HEK293 (cell line): ENCODE data around the gene OVCH1.

Source experiments
- CTCF ChIP-seq: fragments of 450-650 bp; formaldehyde crosslinking; IDR thresholded peaks from 2 replicates; pipeline ENCODE4 v1.5.1; 2016; ENCODE audit warnings: missing biosample characterization, missing genetic modification characterization
- PRDM1 ChIP-seq: fragments of 450-650 bp; formaldehyde crosslinking; IDR thresholded peaks from 2 replicates; pipeline ENCODE4; 2016; ENCODE audit warnings: missing biosample characterization, missing genetic modification characterization
- REST ChIP-seq: fragments of 450-650 bp; formaldehyde crosslinking; IDR thresholded peaks from 2 replicates; pipeline ENCODE4 v1.5.1; 2016; ENCODE audit warnings: missing biosample characterization, missing genetic modification characterization
- SP2 ChIP-seq: fragments of 450-650 bp; formaldehyde crosslinking; IDR thresholded peaks from 2 replicates; pipeline ENCODE4 v1.5.1; 2016; ENCODE audit warnings: missing biosample characterization, missing genetic modification characterization
- ZNF121 ChIP-seq: fragments of 450-650 bp; formaldehyde crosslinking; IDR thresholded peaks from 2 replicates; pipeline ENCODE4 v1.5.1; 2016; ENCODE audit warnings: missing biosample characterization, missing genetic modification characterization
- ZNF23 ChIP-seq: fragments of 450-650 bp; formaldehyde crosslinking; IDR thresholded peaks from 2 replicates; pipeline ENCODE4 v1.5.1; 2016; ENCODE audit warnings: missing biosample characterization, missing genetic modification characterization, borderline replicate concordance
- ZNF274 ChIP-seq, 2 experiments: fragments of 200-500 bp in 1 of 2; fragments of 450-650 bp in 1 of 2; sonication (Bioruptor generic) in 1 of 2; formaldehyde crosslinking in 1 of 2; IDR thresholded peaks; 2 replicates each; pipeline versions ENCODE4 v1.5.1 to v1.6.1; 2014 to 2016; ENCODE audit warnings: borderline replicate concordance in 1 of 2, inconsistent platforms in 1 of 2, low read length in 1 of 2, missing biosample characterization in 1 of 2, missing genetic modification characterization in 1 of 2
- ZNF549 ChIP-seq: fragments of 450-650 bp; IDR thresholded peaks from 2 replicates; pipeline ENCODE4 v1.5.1; 2018; ENCODE audit warnings: missing biosample characterization, missing genetic modification characterization, mild to moderate bottlenecking, inconsistent platforms, moderate library complexity
- ZNF692 ChIP-seq: fragments of 450-650 bp; formaldehyde crosslinking; IDR thresholded peaks from 2 replicates; pipeline ENCODE4 v1.5.1; 2016; ENCODE audit warnings: missing biosample characterization, missing genetic modification characterization
- TF ChIP-seq, protein P1 (sequence below): fragments of 450-650 bp; formaldehyde crosslinking; IDR thresholded peaks from 2 replicates; pipeline ENCODE4 v1.5.1; 2016; ENCODE audit warnings: missing biosample characterization, missing genetic modification characterization, borderline replicate concordance

DNA sequence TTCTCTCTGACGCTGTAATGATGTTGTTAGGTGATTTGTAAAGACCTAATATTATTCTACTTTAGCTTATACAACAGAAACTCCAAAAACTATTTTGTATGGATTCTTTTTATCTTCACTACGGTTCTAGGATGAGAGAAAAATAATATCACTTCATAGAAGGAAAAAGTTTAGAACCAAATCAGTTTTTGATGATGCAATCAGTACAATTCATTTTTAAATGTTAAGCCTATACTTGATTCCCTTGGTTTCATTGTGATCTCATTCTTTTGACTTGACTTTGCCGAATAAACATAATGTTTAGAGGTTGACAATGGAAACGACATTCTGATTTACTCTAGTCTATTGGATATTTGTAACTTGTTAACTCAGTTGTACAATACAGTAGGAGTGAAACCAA lies 91.9 kb downstream of the OVCH1 start:
- TF ChIP-seq PRDM1 (no peak), ZNF692 (tag by site-specific recombination) (no peak), ZNF549 (tag by site-specific recombination) (no peak), REST (tag by site-specific recombination) (no peak), ZNF23 (no peak), ZNF121 (tag by site-specific recombination) (no peak), CTCF (tag by site-specific recombination) (no peak), ZNF274 (IDR thresholded peaks at IDR 0.05; ENCODE audit: low read length) (no peak), ZNF274 (tag by site-specific recombination; IDR thresholded peaks at IDR 0.05; ENCODE audit: borderline replicate concordance) (no peak), SP2 (tag by site-specific recombination) (no peak)
- TF ChIP-seq, protein P1, sequence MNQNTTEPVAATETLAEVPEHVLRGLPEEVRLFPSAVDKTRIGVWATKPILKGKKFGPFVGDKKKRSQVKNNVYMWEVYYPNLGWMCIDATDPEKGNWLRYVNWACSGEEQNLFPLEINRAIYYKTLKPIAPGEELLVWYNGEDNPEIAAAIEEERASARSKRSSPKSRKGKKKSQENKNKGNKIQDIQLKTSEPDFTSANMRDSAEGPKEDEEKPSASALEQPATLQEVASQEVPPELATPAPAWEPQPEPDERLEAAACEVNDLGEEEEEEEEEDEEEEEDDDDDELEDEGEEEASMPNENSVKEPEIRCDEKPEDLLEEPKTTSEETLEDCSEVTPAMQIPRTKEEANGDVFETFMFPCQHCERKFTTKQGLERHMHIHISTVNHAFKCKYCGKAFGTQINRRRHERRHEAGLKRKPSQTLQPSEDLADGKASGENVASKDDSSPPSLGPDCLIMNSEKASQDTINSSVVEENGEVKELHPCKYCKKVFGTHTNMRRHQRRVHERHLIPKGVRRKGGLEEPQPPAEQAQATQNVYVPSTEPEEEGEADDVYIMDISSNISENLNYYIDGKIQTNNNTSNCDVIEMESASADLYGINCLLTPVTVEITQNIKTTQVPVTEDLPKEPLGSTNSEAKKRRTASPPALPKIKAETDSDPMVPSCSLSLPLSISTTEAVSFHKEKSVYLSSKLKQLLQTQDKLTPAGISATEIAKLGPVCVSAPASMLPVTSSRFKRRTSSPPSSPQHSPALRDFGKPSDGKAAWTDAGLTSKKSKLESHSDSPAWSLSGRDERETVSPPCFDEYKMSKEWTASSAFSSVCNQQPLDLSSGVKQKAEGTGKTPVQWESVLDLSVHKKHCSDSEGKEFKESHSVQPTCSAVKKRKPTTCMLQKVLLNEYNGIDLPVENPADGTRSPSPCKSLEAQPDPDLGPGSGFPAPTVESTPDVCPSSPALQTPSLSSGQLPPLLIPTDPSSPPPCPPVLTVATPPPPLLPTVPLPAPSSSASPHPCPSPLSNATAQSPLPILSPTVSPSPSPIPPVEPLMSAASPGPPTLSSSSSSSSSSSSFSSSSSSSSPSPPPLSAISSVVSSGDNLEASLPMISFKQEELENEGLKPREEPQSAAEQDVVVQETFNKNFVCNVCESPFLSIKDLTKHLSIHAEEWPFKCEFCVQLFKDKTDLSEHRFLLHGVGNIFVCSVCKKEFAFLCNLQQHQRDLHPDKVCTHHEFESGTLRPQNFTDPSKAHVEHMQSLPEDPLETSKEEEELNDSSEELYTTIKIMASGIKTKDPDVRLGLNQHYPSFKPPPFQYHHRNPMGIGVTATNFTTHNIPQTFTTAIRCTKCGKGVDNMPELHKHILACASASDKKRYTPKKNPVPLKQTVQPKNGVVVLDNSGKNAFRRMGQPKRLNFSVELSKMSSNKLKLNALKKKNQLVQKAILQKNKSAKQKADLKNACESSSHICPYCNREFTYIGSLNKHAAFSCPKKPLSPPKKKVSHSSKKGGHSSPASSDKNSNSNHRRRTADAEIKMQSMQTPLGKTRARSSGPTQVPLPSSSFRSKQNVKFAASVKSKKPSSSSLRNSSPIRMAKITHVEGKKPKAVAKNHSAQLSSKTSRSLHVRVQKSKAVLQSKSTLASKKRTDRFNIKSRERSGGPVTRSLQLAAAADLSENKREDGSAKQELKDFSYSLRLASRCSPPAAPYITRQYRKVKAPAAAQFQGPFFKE, result no peak
